Esophagus squamous epithelium (tissue), 4 donors: ENCODE data around the gene WNT4.

Experiments
- POLR2A ChIP-seq, 4 donors: fragments of 450-650 bp; IDR thresholded peaks; one replicate each; pipeline ENCODE4 v1.6.1; 2017; ENCODE audit warnings: antibody characterized with exemption in 4 of 4, mild to moderate bottlenecking in 4 of 4, moderate library complexity in 3 of 4
- TF ChIP-seq, protein P1 (sequence below), 6 experiments: fragments of 450-650 bp in 4 of 6; fragments of 200-600 bp in 2 of 6; sonication (generic) in 2 of 6; IDR thresholded peaks; one replicate each; pipeline ENCODE4 v1.5.1; 2016 to 2019; ENCODE audit warnings: antibody characterized with exemption in 6 of 6, mild to moderate bottlenecking in 4 of 6, moderate library complexity in 4 of 6

DNA sequence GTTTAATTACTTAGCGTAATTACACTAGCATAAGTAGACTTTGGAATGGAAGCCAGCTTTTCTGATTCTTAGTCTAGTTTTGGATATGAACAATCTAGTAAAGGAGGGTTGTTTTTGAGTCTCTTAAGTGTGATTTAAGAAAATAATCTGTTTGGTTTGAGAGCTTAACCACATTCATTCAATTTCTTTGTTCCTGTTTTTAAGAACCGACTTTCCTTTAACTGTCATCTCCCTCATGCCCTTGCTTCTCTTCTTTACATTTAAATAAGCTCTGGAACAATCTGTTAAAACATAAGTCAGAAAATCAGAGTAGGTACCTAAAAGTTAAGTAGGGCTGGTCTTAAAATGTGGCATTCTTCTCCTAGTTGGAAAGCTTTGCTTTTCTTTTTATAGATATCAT is 62.7 kb downstream of the WNT4 start:
- TF ChIP-seq, protein P1, sequence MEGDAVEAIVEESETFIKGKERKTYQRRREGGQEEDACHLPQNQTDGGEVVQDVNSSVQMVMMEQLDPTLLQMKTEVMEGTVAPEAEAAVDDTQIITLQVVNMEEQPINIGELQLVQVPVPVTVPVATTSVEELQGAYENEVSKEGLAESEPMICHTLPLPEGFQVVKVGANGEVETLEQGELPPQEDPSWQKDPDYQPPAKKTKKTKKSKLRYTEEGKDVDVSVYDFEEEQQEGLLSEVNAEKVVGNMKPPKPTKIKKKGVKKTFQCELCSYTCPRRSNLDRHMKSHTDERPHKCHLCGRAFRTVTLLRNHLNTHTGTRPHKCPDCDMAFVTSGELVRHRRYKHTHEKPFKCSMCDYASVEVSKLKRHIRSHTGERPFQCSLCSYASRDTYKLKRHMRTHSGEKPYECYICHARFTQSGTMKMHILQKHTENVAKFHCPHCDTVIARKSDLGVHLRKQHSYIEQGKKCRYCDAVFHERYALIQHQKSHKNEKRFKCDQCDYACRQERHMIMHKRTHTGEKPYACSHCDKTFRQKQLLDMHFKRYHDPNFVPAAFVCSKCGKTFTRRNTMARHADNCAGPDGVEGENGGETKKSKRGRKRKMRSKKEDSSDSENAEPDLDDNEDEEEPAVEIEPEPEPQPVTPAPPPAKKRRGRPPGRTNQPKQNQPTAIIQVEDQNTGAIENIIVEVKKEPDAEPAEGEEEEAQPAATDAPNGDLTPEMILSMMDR (IDR thresholded peaks at IDR 0.05): no peak
- no peak for TF ChIP-seq POLR2A (IDR thresholded peaks at IDR 0.05)
